Esophagus squamous epithelium (tissue), 5 donors: ENCODE results near the gene COG4. TPM values are rescaled to one million over a fixed set of nuclear protein-coding genes. Genes with fewer than 3 reads are reported as not detected.

Experiments used
- DNase-seq: peaks from one replicate; lab custom pipeline; 2025; lab: John Stamatoyannopoulos, UW
- H3K27ac ChIP-seq, 4 donors: fragments of 200-600 bp; sonication (generic); one replicate each; pipeline ENCODE4 v1.5.1; 2016 to 2019; ENCODE audit warnings: mild to moderate bottlenecking in 1 of 4
- H3K27me3 ChIP-seq, 4 donors: fragments of 200-600 bp; sonication (generic); 1 replicate in 3 of 4; 2 replicates in 1 of 4; pipeline versions ENCODE4 v1.5.1 to v1.6.0; 2017 to 2021; ENCODE audit warnings: antibody characterized with exemption in 1 of 4
- H3K36me3 ChIP-seq, 3 donors: fragments of 200-600 bp; sonication (generic); one replicate each; pipeline ENCODE4 v1.5.1; 2016 to 2019
- H3K4me1 ChIP-seq, 3 donors: fragments of 200-600 bp; sonication (generic); one replicate each; pipeline ENCODE4 v1.5.1; 2017 to 2019
- H3K4me3 ChIP-seq, 4 donors: fragments of 200-600 bp; sonication (generic); 1 replicate in 3 of 4; 2 replicates in 1 of 4; pipeline ENCODE4 v1.5.1; 2016 to 2019; ENCODE audit warnings: mild to moderate bottlenecking in 2 of 4, moderate library complexity in 1 of 4
- H3K9me3 ChIP-seq, 3 donors: fragments of 200-600 bp; sonication (generic); one replicate each; pipeline ENCODE4 v1.5.1; 2016 to 2019
- CTCF ChIP-seq, 6 experiments: fragments of 450-650 bp in 4 of 6; fragments of 200-600 bp in 2 of 6; sonication (generic) in 2 of 6; IDR thresholded peaks; one replicate each; pipeline ENCODE4 v1.5.1; 2016 to 2019; ENCODE audit warnings: antibody characterized with exemption in 6 of 6, mild to moderate bottlenecking in 4 of 6, moderate library complexity in 4 of 6
- POLR2A ChIP-seq, 4 donors: fragments of 450-650 bp; IDR thresholded peaks; one replicate each; pipeline ENCODE4 v1.6.1; 2017; ENCODE audit warnings: antibody characterized with exemption in 4 of 4, mild to moderate bottlenecking in 4 of 4, moderate library complexity in 3 of 4
- WGBS, 2 donors: methylation state at CpG; one replicate each; pipeline ENCODE4 v1.1.5; 2018; 5-methylcytosine and 5-hydroxymethylcytosine counted together
- intact Hi-C: fragments of 100-400 bp; cut with DNase I; formaldehyde crosslinking; loops from one replicate; pipeline ENCODE4 v1.15.0; 2022
- total RNA-seq, 4 donors: library from RNA; depleted of rRNA; stranded (reverse); fragments of >200 nt; gene quantifications; one replicate each; pipeline ENCODE4 v1.1.0, GENCODE V29; 2016
- donor health status: DM: yes; HTN: yes; CAD: no.

Gene COG4
- total RNA-seq, 4 donors from 2014 or later, result 40.3 to 54.0 (median 47.5) TPM

GRCh38 chr16:70463235-70463634 is 60.1 kb downstream of the COG4 start:
- TF ChIP-seq CTCF (IDR thresholded peaks at IDR 0.05) (no peak), POLR2A (IDR thresholded peaks at IDR 0.05) (no peak)
- intact Hi-C loops, result no loop called here
- 87 to 100% methylated on average over 1 to 2 of the region's 2 CpGs for WGBS, 2 donors
- H3K36me3 ChIP-seq, result peaks cover 0 to 51% (median 14%) of the 10 kb centered on the region in 3 donors
- H3K9me3 ChIP-seq, result no peaks in the 10 kb centered on the region
- DNase-seq, result no peak
- no peak overlapping the region for H3K27ac ChIP-seq
- no peak overlapping the region for H3K4me3 ChIP-seq
- no peaks in the 10 kb centered on the region for H3K27me3 ChIP-seq
- peaks cover 0 to 9% (median 0%) of the 10 kb centered on the region in 3 donors for H3K4me1 ChIP-seq

GRCh38 chr16:70460737-70461261 is 62.6 kb downstream of the COG4 start:
- TF ChIP-seq POLR2A (IDR thresholded peaks at IDR 0.05) (no peak), CTCF (IDR thresholded peaks at IDR 0.05) (no peak)
- H3K4me3 ChIP-seq, result no peak overlapping the region
- DNase-seq, result no peak
- H3K27ac ChIP-seq, result no peak overlapping the region
- no peaks in the 10 kb centered on the region for H3K27me3 ChIP-seq
- intact Hi-C loops, result no loop called here
- H3K4me1 ChIP-seq, result peaks cover 0 to 12% (median 2%) of the 10 kb centered on the region in 3 donors
- no peaks in the 10 kb centered on the region for H3K9me3 ChIP-seq
- WGBS, 2 donors, result 67% methylated on average over 2 of the region's 8 CpGs; no CpG with 5 or more reads in 1 of the 2 donors
- peaks cover 0 to 29% (median 9%) of the 10 kb centered on the region in 3 donors for H3K36me3 ChIP-seq

GRCh38 chr16:70457446-70458166 is 65.7 kb downstream of the COG4 start:
- 88 to 95% methylated on average over 5 of the region's 5 CpGs for WGBS, 2 donors
- no peak overlapping the region for H3K27ac ChIP-seq
- TF ChIP-seq CTCF (IDR thresholded peaks at IDR 0.05), result no peak
- no peak for TF ChIP-seq POLR2A (IDR thresholded peaks at IDR 0.05)
- H3K4me1 ChIP-seq, result peaks cover 7 to 31% (median 15%) of the 10 kb centered on the region in 3 donors
- intact Hi-C loops, result loop anchor here (10.0 kb wide), 1 partner anchor 83 kb away; no protein-coding TSS in a partner anchor
- no peaks in the 10 kb centered on the region for H3K9me3 ChIP-seq
- no peaks in the 10 kb centered on the region for H3K36me3 ChIP-seq
- no peaks in the 10 kb centered on the region for H3K27me3 ChIP-seq
- no peak for DNase-seq
- H3K4me3 ChIP-seq, result no peak overlapping the region

- DNase-seq, result no peak
- TF ChIP-seq CTCF (IDR thresholded peaks at IDR 0.05) (no peak), POLR2A (IDR thresholded peaks at IDR 0.05) (no peak)
- Histone ChIP-seq H3K36me3 (no peaks in the 10 kb centered on the region), H3K4me3 (no peak overlapping the region), H3K27me3 (peaks cover 0 to 2% (median 0%) of the 10 kb centered on the region in 4 donors), H3K9me3 (no peaks in the 10 kb centered on the region), H3K4me1 (peaks cover 7 to 23% (median 15%) of the 10 kb centered on the region in 3 donors), H3K27ac (no peak overlapping the region)
- intact Hi-C loops, result loop anchor here (10.0 kb wide), 1 partner anchor 81 kb away; no protein-coding TSS in a partner anchor
- WGBS, 2 donors, result 87% methylated on average over 7 of the region's 7 CpGs
Observed at GRCh38 chr16:70455910-70456309, 67.4 kb downstream of the COG4 start.
